Thymus (tissue), 11 donors: ENCODE results near the gene MFRP. TPM values are rescaled to one million over a fixed set of nuclear protein-coding genes. Genes with fewer than 3 reads are reported as not detected.
A peak's percentile ranks its signal among the peaks of the same experiment; 100 is the strongest.

Source experiments
- DNase-seq, 9 donors: peaks; one replicate each; pipeline ENCODE4 v3.0.0-alpha.2; 2013; ENCODE audit warnings: low spot score in 9 of 9, low read depth in 6 of 9, missing footprints in 1 of 9
- H3K27ac ChIP-seq, 2 donors: one replicate each; pipeline ENCODE4 v1.5.1; 2013; ENCODE audit warnings: control low read depth in 1 of 2, low read depth in 1 of 2, low read length in 1 of 2, mild to moderate bottlenecking in 1 of 2, moderate library complexity in 1 of 2
- H3K27me3 ChIP-seq, 2 donors: one replicate each; pipeline ENCODE4 v1.5.1; 2013; ENCODE audit warnings: low read length in 1 of 2; ENCODE audit not compliant: control insufficient read depth in 2 of 2, insufficient read depth in 1 of 2
- H3K36me3 ChIP-seq, 2 donors: one replicate each; pipeline ENCODE4 v1.5.1; 2013; ENCODE audit warnings: low read length in 1 of 2, mild to moderate bottlenecking in 1 of 2, moderate library complexity in 1 of 2; ENCODE audit not compliant: control insufficient read depth in 2 of 2, insufficient read depth in 2 of 2
- H3K4me1 ChIP-seq, 2 donors: one replicate each; pipeline ENCODE4 v1.5.1; 2013; ENCODE audit warnings: low read length in 2 of 2; ENCODE audit not compliant: control insufficient read depth in 2 of 2, insufficient read depth in 2 of 2
- H3K4me3 ChIP-seq, 2 donors: one replicate each; pipeline ENCODE4 v1.5.1; 2013; ENCODE audit warnings: low read length in 2 of 2, control low read depth in 1 of 2, mild to moderate bottlenecking in 1 of 2
- H3K9me3 ChIP-seq, 2 donors: one replicate each; pipeline ENCODE4 v1.5.1; 2013; ENCODE audit warnings: low read length in 1 of 2, mild to moderate bottlenecking in 1 of 2; ENCODE audit not compliant: control insufficient read depth in 2 of 2, insufficient read depth in 1 of 2
- WGBS: extraction: QIAGEN DNeasy Blood & Tissue Kit; methylation state at CpG from one replicate; pipeline ENCODE4 v1.1.7; 2013; 5-methylcytosine and 5-hydroxymethylcytosine counted together
- polyA plus RNA-seq: library from polyadenylated mRNA; stranded (reverse); fragments of 200-250 nt; gene quantifications from one replicate; pipeline ENCODE4 v1.2.3, GENCODE V29; 2013
- total RNA-seq: library from RNA; stranded (reverse); fragments of 120-200 nt; gene quantifications from one replicate; pipeline ENCODE4 v1.2.4, GENCODE V29; 2013
- donor health status: healthy.

MFRP gene
- total and polyA plus RNA-seq, 2 donors, result 0.05 TPM; not detected in 1

GRCh38 chr11:119368121-119369034 lies 21.9 kb upstream of the MFRP start:
- Histone ChIP-seq H3K36me3 (no peaks in the 10 kb centered on the region), H3K4me1 (peaks cover 0 to 14% of the 10 kb centered on the region in 2 donors), H3K9me3 (no peaks in the 10 kb centered on the region), H3K27me3 (peaks cover 21 to 61% of the 10 kb centered on the region in 2 donors), H3K27ac (no peak overlapping the region), H3K4me3 (no peak overlapping the region)
- no peak for DNase-seq
- 84% methylated on average over 17 of the region's 17 CpGs for WGBS

GRCh38 chr11:119367661-119368120 lies 21.2 kb upstream of the MFRP start:
- Histone ChIP-seq H3K36me3 (no peaks in the 10 kb centered on the region), H3K27ac (no peak overlapping the region), H3K4me1 (peaks cover 0 to 13% of the 10 kb centered on the region in 2 donors), H3K27me3 (peaks cover 28 to 68% of the 10 kb centered on the region in 2 donors), H3K4me3 (no peak overlapping the region), H3K9me3 (no peaks in the 10 kb centered on the region)
- WGBS, result 96% methylated on average over 9 of the region's 9 CpGs
- no peak for DNase-seq

- no peaks in the 10 kb centered on the region for H3K36me3 ChIP-seq
- H3K4me3 ChIP-seq, result no peak overlapping the region
- peaks cover 35 to 75% of the 10 kb centered on the region in 2 donors for H3K27me3 ChIP-seq
- 95% methylated on average over 11 of the region's 11 CpGs for WGBS
- peaks cover 0 to 16% of the 10 kb centered on the region in 2 donors for H3K4me1 ChIP-seq
- no peaks in the 10 kb centered on the region for H3K9me3 ChIP-seq
- no peak overlapping the region for H3K27ac ChIP-seq
- no peak for DNase-seq
Observed at GRCh38 chr11:119366690-119367620, 20.4 kb upstream of the MFRP start.

- Histone ChIP-seq H3K4me3 (no peak overlapping the region), H3K36me3 (no peaks in the 10 kb centered on the region), H3K9me3 (no peaks in the 10 kb centered on the region), H3K4me1 (peaks cover 0 to 19% of the 10 kb centered on the region in 2 donors), H3K27me3 (peaks cover 37 to 82% of the 10 kb centered on the region in 2 donors), H3K27ac (no peak overlapping the region)
- 91% methylated on average over 6 of the region's 6 CpGs for WGBS
- no peak for DNase-seq
Observed at GRCh38 chr11:119365071-119365591, 18.6 kb upstream of the MFRP start.

- whole genome bisulfite sequencing, result 3% methylated on average over 87 of the region's 88 CpGs
- DNase-seq, result peak in 3 of 9 donors; percentile 28 to 53 (median 53)
- no peaks in the 10 kb centered on the region for H3K36me3 ChIP-seq
- no peaks in the 10 kb centered on the region for H3K9me3 ChIP-seq
- peaks cover 39 to 89% of the 10 kb centered on the region in 2 donors for H3K27me3 ChIP-seq
- H3K4me1 ChIP-seq, result peaks cover 0 to 19% of the 10 kb centered on the region in 2 donors
- H3K27ac ChIP-seq, result no peak overlapping the region
- peak overlapping the region in 1 of 2 donors; percentile 44 for H3K4me3 ChIP-seq
Observed at GRCh38 chr11:119363851-119364590, 17.5 kb upstream of the MFRP start.

- Histone ChIP-seq H3K9me3 (no peaks in the 10 kb centered on the region), H3K36me3 (no peaks in the 10 kb centered on the region), H3K27me3 (peaks cover 39 to 83% of the 10 kb centered on the region in 2 donors), H3K27ac (no peak overlapping the region), H3K4me1 (peaks cover 0 to 19% of the 10 kb centered on the region in 2 donors), H3K4me3 (peak overlapping the region in 1 of 2 donors; percentile 44)
- WGBS, result 44% methylated on average over 44 of the region's 44 CpGs
- no peak for DNase-seq
Observed at GRCh38 chr11:119363081-119363850, 16.8 kb upstream of the MFRP start.

- H3K27ac ChIP-seq, result no peak overlapping the region
- peaks cover 0 to 19% of the 10 kb centered on the region in 2 donors for H3K4me1 ChIP-seq
- no peaks in the 10 kb centered on the region for H3K36me3 ChIP-seq
- WGBS, result 96% methylated on average over 5 of the region's 5 CpGs
- no peaks in the 10 kb centered on the region for H3K9me3 ChIP-seq
- H3K4me3 ChIP-seq, result no peak overlapping the region
- H3K27me3 ChIP-seq, result peaks cover 39 to 78% of the 10 kb centered on the region in 2 donors
- DNase-seq, result no peak
Observed at GRCh38 chr11:119362741-119363080, 16.2 kb upstream of the MFRP start.
